NT2/D1 (cell line): ENCODE data around the gene ID2.

Source experiments
- DNase-seq: peaks from one replicate; pipeline ENCODE4 v3.0.0-alpha.2; 2011; ENCODE audit warnings: low read depth, low spot score
- H3K27me3 ChIP-seq: 2 replicates; pipeline ENCODE4 v1.6.0; 2011; ENCODE audit warnings: mild to moderate bottlenecking; ENCODE audit not compliant: insufficient read length, insufficient read depth
- H3K36me3 ChIP-seq: 2 replicates; pipeline ENCODE4 v1.6.1; 2011; ENCODE audit warnings: mild to moderate bottlenecking, low read length, mixed read lengths; ENCODE audit not compliant: insufficient read depth, insufficient read length
- H3K4me1 ChIP-seq: 2 replicates; pipeline ENCODE4 v1.5.1; 2011; ENCODE audit not compliant: insufficient read depth, insufficient read length
- H3K4me3 ChIP-seq: 2 replicates; pipeline ENCODE4 v1.5.1; 2011; ENCODE audit warnings: low read depth; ENCODE audit not compliant: insufficient read length
- H3K9ac ChIP-seq: 2 replicates; pipeline ENCODE4 v1.6.0; 2011; ENCODE audit warnings: low read depth; ENCODE audit not compliant: insufficient read length
- H3K9me3 ChIP-seq: 2 replicates; pipeline ENCODE4 v1.5.1; 2011; ENCODE audit warnings: mild to moderate bottlenecking, low read length; ENCODE audit not compliant: insufficient read depth
- SUZ12 ChIP-seq: IDR thresholded peaks from 2 replicates; pipeline ENCODE4 v1.6.1; 2011; ENCODE audit not compliant: insufficient read length, insufficient read depth; ENCODE audit errors: extremely low read depth
- YY1 ChIP-seq: IDR thresholded peaks from 2 replicates; pipeline ENCODE4 v1.6.1; 2011; ENCODE audit not compliant: insufficient read length, insufficient read depth
- ZNF274 ChIP-seq: IDR thresholded peaks from 2 replicates; pipeline ENCODE4 v1.6.1; 2011; ENCODE audit warnings: mild to moderate bottlenecking, low read depth, low read length

ID2 gene

DNA sequence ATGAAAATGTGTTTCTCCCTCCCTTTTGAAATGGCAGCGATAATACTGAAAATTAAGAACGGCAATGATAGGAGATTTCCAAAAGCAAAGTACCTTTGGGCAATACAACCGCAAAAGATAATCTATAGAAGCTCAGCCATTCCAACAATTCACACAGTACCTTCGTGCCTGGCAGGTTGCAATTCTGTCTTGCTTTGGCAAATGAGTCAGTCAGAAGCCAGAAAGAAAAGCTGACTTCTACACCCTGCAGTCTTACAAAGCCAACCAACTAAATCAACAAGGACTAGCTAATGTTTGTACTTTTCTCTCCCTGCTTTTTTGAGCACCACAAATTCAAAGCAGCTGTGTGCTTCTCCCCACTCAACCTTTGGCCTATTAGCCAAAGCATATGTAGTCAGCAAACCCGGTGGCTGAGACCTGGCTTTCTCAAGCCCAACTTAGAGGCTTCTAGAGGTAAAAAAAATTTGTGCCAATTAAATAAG, 25.7 kb upstream of the ID2 start:
- Histone ChIP-seq H3K9ac (no peak overlapping the region), H3K36me3 (no peaks in the 10 kb centered on the region)

DNA sequence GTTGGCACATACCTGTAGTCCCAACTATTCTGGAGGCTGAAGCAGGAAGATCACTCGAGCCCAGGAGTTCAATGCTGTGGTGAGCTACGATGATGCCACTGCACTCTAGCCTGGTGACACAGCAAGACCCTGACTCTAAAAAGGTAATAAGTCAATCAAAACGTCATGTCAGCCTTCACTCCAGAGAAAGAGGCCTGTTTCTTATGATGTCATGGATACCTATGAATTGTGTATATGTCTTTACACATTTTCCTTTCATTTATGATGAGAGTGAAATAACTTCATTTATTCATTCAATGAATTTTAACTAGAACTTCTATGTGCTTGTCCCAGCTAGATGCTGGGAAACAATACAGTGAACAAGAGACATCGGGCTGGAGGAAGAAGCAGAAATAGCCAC, 25.0 kb upstream of the ID2 start:
- Histone ChIP-seq H3K9ac (no peak overlapping the region), H3K9me3 (no peaks in the 10 kb centered on the region), H3K4me3 (no peak overlapping the region), H3K4me1 (no peaks in the 10 kb centered on the region), H3K27me3 (no peaks in the 10 kb centered on the region), H3K36me3 (no peaks in the 10 kb centered on the region)
- TF ChIP-seq SUZ12, result no peak
- no peak for TF ChIP-seq YY1
- TF ChIP-seq ZNF274, result no peak
- no peak for DNase-seq

More for the DNA sequence above, 25.7 kb upstream of the ID2 start:
- Histone ChIP-seq H3K4me1 (no peaks in the 10 kb centered on the region), H3K27me3 (no peaks in the 10 kb centered on the region), H3K4me3 (no peak overlapping the region), H3K9me3 (no peaks in the 10 kb centered on the region)
- no peak for TF ChIP-seq ZNF274
- no peak for TF ChIP-seq SUZ12
- TF ChIP-seq YY1, result no peak
- DNase-seq, result no peak

DNA sequence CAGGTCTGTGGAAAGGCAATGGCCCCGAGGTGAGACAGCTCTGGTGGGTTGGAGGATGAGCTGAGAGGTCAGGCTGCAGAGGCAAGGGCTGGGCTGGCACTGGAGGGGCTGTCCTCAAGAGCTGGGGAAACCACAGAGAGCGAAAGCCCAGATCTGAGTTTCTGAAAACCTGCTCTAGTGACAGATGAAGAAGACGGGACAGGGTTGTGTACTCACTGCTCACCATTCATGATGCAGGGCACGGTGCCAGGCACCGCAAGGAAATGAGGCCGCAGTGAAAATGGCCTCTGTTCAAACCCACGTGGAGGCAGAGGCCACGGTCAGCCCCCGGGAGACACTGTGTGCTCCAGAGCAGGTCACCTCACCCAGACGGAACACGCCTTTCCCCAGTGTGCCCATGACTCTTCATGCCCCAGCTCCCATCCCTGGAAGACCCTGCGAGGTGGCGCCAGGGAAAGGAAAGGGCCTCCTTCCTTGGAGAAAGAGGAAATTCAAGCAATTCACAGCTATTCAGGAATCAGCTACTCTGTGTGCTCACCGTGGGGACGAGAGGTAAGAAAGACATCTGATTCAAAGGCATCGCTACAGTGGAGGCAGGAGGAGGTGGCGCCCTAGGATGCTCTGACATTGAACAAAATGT, 24.3 kb upstream of the ID2 start:
- Histone ChIP-seq H3K27me3 (no peaks in the 10 kb centered on the region), H3K9me3 (no peaks in the 10 kb centered on the region), H3K4me1 (no peaks in the 10 kb centered on the region), H3K9ac (no peak overlapping the region), H3K4me3 (no peak overlapping the region), H3K36me3 (no peaks in the 10 kb centered on the region)
- TF ChIP-seq YY1 (no peak), SUZ12 (no peak), ZNF274 (no peak)
- DNase-seq, result no peak

DNA sequence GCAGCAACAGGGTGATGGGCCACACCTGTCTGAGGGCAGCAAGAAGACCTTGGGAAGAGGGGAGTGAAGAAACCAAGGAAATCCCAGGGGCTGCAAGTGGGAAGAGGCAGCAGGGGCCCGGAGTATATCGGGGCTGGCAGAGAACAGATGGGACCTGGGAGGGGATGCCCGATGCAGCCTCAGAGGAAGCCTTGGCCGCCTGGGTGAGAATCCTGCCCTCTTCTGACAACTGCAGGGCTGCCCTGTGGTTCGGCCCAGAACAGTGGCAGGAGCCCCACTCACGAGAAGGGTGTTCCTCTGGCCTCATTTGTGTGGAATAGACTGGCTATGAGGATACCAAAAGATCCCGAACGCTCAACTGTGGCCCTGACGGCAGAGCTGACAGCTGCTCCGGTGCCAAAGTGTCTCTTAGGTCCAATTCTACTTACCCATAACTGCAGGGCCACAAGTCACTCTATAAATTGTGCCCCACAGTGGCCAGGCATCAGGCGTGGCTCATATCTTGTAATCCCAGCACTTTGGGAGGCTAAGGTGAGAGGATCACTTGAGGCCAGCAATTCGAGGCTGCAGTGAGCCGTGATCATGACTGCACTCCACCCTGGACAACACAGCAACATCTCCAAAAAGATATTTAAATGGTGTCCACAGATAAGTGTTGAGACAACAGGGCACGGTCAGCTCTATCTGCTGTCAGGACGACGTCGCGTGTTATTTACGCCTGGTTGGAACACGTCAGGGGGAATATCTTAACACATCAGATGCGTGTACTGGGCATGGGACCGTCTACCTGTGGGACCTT, 23.6 kb upstream of the ID2 start:
- Histone ChIP-seq H3K27me3 (no peaks in the 10 kb centered on the region), H3K4me1 (no peaks in the 10 kb centered on the region), H3K9ac (no peak overlapping the region), H3K9me3 (no peaks in the 10 kb centered on the region), H3K36me3 (no peaks in the 10 kb centered on the region), H3K4me3 (no peak overlapping the region)
- no peak for DNase-seq
- no peak for TF ChIP-seq ZNF274
- TF ChIP-seq SUZ12, result no peak
- no peak for TF ChIP-seq YY1

DNA sequence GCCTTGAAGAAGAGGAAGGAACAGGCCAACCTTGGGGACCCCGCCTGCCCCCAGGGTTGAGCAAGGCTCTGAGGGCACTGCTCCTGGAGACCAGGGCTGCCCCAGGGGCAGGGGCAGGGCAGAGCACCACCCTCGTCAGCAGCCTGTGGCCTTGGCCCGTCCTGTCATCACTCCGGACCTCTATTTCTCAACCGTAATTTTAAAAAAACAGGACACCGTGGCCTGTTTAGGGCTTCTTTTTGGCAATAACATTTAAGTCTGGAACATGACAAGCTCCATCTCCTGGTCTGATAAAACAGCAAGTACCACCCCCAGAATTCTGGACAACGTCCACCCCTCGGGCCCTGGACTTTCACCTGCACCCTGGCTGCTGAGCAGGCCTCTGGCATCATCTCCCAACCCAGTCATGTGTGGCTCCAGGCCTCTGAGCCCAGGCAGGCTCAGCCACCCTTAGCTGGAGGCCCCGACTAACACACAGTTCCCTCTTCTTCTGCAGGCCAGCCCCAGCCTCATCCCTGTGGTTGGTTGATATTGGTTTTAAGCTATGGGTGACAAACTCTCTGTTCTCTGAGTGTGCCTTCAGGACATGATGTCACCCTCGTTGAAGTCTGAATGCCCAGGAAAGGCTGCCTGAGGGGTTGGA, 22.6 kb upstream of the ID2 start:
- TF ChIP-seq ZNF274, result no peak
- no peak for TF ChIP-seq SUZ12
- TF ChIP-seq YY1, result no peak
- no peaks in the 10 kb centered on the region for H3K36me3 ChIP-seq
- H3K4me3 ChIP-seq, result no peak overlapping the region
- H3K9me3 ChIP-seq, result no peaks in the 10 kb centered on the region
- H3K9ac ChIP-seq, result no peak overlapping the region
- no peak for DNase-seq
- no peaks in the 10 kb centered on the region for H3K4me1 ChIP-seq
- H3K27me3 ChIP-seq, result no peaks in the 10 kb centered on the region

DNA sequence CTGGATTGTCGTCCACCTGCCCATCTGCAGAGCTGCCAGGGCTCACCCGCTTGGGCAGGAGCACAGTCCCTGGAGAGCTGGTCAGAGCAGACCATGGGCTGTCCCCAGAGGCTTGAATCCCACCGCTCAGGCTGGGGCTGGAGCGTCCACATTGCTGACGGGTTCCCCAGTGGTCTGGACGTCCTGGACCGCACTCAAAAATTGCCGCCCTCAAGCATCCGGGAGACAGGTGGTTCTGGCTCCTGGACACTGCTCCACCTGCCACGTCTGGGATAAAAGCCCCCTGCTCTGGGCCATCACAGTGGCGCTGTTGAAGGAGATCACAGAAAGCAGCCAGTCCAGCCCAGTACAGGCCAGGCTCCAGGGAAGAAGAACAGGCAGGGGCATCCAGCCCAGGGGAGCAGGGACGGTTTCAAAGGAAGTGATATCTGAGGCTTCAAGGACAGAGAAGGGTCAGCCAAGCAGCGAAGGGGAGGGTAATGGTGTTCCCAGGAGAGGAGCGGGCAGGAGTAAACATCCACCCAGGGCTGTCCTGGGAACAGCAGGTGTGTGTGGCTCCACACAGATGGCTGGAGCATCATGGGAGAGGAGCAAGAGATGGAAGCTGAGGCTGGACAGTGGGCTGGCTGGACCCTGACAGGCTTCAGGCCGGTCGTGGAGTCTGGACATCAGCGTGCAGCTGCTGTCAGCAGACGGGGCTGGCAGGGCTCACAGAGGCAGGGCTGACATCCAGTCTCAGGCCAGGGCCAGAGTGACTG, 21.9 kb upstream of the ID2 start:
- Histone ChIP-seq H3K36me3 (no peaks in the 10 kb centered on the region), H3K9ac (no peak overlapping the region), H3K4me3 (no peak overlapping the region), H3K9me3 (no peaks in the 10 kb centered on the region), H3K27me3 (no peaks in the 10 kb centered on the region), H3K4me1 (no peaks in the 10 kb centered on the region)
- DNase-seq, result no peak
- TF ChIP-seq ZNF274 (no peak), YY1 (no peak), SUZ12 (no peak)

DNA sequence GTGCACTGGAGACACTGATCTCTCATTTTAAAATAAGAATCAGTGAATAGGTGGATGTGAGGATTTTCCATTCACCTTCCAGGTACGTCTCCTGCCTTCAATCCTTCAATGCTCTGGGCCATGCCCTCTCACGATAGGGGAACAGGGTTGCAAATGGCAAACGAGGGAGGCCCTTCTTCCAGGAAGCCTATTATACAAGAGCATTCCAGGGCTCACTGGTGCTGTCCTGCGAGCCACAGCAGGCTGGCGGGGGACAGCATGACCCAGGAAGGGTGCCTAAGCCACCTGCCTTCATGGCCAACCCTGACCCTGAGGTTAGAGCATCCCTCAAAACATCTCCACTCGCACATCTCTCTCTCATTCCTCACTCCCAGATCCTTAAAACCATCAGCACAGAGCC, 20.6 kb upstream of the ID2 start:
- Histone ChIP-seq H3K4me3 (no peak overlapping the region), H3K4me1 (no peaks in the 10 kb centered on the region), H3K27me3 (no peaks in the 10 kb centered on the region), H3K9me3 (no peaks in the 10 kb centered on the region), H3K9ac (no peak overlapping the region), H3K36me3 (no peaks in the 10 kb centered on the region)
- TF ChIP-seq YY1, result no peak
- TF ChIP-seq SUZ12, result no peak
- TF ChIP-seq ZNF274, result no peak
- no peak for DNase-seq
